ENCODE results near the gene AHCY.
"Not testable (repeated sequence)": the region's sequence is repeated elsewhere in the genome, so short reads cannot be mapped to it uniquely, and the experiment has no call there.

Gene AHCY

GRCh38 chr20:34295284-34295683, 7.9 kb downstream of the AHCY start:
- DNase-seq, result no peak

GRCh38 chr20:34294563-34294962, 8.6 kb downstream of the AHCY start:
- DNase-seq, result no peak

GRCh38 chr20:34293589-34293988, 9.6 kb downstream of the AHCY start:
- DNase-seq, result no peak

- no peak for DNase-seq
Measured at GRCh38 chr20:34293119-34293518, 10.0 kb downstream of the AHCY start.

- DNase-seq, result no peak
Measured at GRCh38 chr20:34292496-34292895, 10.7 kb downstream of the AHCY start.

GRCh38 chr20:34290471-34290870, 12.7 kb downstream of the AHCY start:
- DNase-seq, result no peak

- DNase-seq, result not testable (repeated sequence)
Measured at GRCh38 chr20:34287500-34287899, 15.7 kb downstream of the AHCY start.

GRCh38 chr20:34285450-34285849, 17.7 kb downstream of the AHCY start:
- no peak for DNase-seq

- no peak for DNase-seq
Measured at GRCh38 chr20:34283844-34284243, 19.3 kb downstream of the AHCY start.

- no peak for DNase-seq
Measured at GRCh38 chr20:34282041-34282440, 21.1 kb downstream of the AHCY start.

GRCh38 chr20:34281177-34281576, 22.0 kb downstream of the AHCY start:
- DNase-seq, result no peak

GRCh38 chr20:34274694-34275093, 28.5 kb downstream of the AHCY start:
- DNase-seq, result no peak

- DNase-seq, result no peak
Measured at GRCh38 chr20:34271956-34272355, 31.2 kb downstream of the AHCY start.

- DNase-seq, result no peak
Measured at GRCh38 chr20:34269996-34270627, 33.0 kb downstream of the AHCY start.

- no peak for DNase-seq
Measured at GRCh38 chr20:34268851-34269636, 34.1 kb downstream of the AHCY start.

- no peak for DNase-seq
Measured at GRCh38 chr20:34268145-34268544, 35.0 kb downstream of the AHCY start.

GRCh38 chr20:34264141-34264540, 39.0 kb downstream of the AHCY start:
- DNase-seq, result no peak

GRCh38 chr20:34263468-34263867, 39.7 kb downstream of the AHCY start:
- DNase-seq, result not testable (repeated sequence)

- DNase-seq, result no peak
Measured at GRCh38 chr20:34262488-34263288, 40.5 kb downstream of the AHCY start.

GRCh38 chr20:34260208-34260942, 42.8 kb downstream of the AHCY start:
- no peak for DNase-seq

- DNase-seq, result no peak
Measured at GRCh38 chr20:34256629-34257124, 46.5 kb downstream of the AHCY start.

GRCh38 chr20:34254979-34255378, 48.2 kb downstream of the AHCY start:
- peak; percentile 67 for DNase-seq
